Activated CD8-positive, alpha-beta T cell treated with anti-CD3 and anti-CD28 coated beads for 36 hours (primary cell): ENCODE results near the gene PDK3. TPM values are rescaled to one million over a fixed set of nuclear protein-coding genes. Genes with fewer than 3 reads are reported as not detected.

ENCODE experiments used
- ATAC-seq: fragments of 200-7000 bp; cut with Tn5 transposase; one replicate; pipeline ENCODE4 v1.10.0; 2021; ENCODE audit warnings: mild to moderate bottlenecking, moderate library complexity
- CTCF ChIA-PET: fragments of 350-600 bp; sonication (Branson Sonifier 250); formaldehyde crosslinking; loops from one replicate; lab custom pipeline; 2021; ENCODE audit warnings: antibody characterized with exemption; lab: Charles Lee
- POLR2A ChIA-PET: fragments of 350-600 bp; sonication (Branson Sonifier 250); formaldehyde crosslinking; loops from one replicate; lab custom pipeline; 2021; ENCODE audit warnings: antibody characterized with exemption; lab: Charles Lee
- DNase-seq: peaks from one replicate; pipeline ENCODE4 v3.0.0-alpha.2; 2020
- H3K27ac Mint-ChIP-seq: one replicate; pipeline ENCODE4 v1.8.0; 2021; ENCODE audit warnings: mild to moderate bottlenecking, mixed read lengths
- H3K27me3 Mint-ChIP-seq: one replicate; pipeline ENCODE4 v1.8.0; 2021; ENCODE audit warnings: mixed read lengths
- H3K36me3 Mint-ChIP-seq: one replicate; pipeline ENCODE4 v1.8.0; 2021; ENCODE audit warnings: low read depth, mixed read lengths
- H3K4me1 Mint-ChIP-seq: one replicate; pipeline ENCODE4 v1.8.0; 2021; ENCODE audit warnings: low read depth, mixed read lengths
- H3K4me3 Mint-ChIP-seq: one replicate; pipeline ENCODE4 v1.8.0; 2021; ENCODE audit warnings: mild to moderate bottlenecking, moderate library complexity, mixed read lengths
- H3K9me3 Mint-ChIP-seq: one replicate; pipeline ENCODE4 v1.8.0; 2021; ENCODE audit warnings: mixed read lengths
- CTCF ChIP-seq: fragments of 200-600 bp; IDR thresholded peaks from one replicate; pipeline ENCODE4 v1.8.0; 2022; ENCODE audit warnings: antibody characterized with exemption, mild to moderate bottlenecking
- intact Hi-C: fragments of 100-400 bp; cut with micrococcal nuclease; formaldehyde crosslinking; loops from one replicate; pipeline ENCODE4 v1.10.0; 2022
- total RNA-seq, 2 experiments: library from RNA; stranded (reverse); gene quantifications; one replicate each; pipeline ENCODE4 v1.2.3, GENCODE V29; 2021

PDK3 gene
- total RNA-seq, 2 experiments from 2014 or later, result 46.4 to 50.8 TPM

GRCh38 chrX:24563291-24564010 lies 98.4 kb downstream of the PDK3 start:
- CTCF ChIA-PET, result interaction anchor here (0.7 kb wide), 1 partner anchor 49 kb away, joined by 3 read pairs; no protein-coding TSS in a partner anchor
- Mint-ChIP-seq H3K4me3 (no peak overlapping the region), H3K4me1 (no peaks in the 10 kb centered on the region)

GRCh38 chrX:24566240-24566639 lies 101.2 kb downstream of the PDK3 start:
- CTCF ChIA-PET, result no interaction called here
- Mint-ChIP-seq H3K4me1 (no peaks in the 10 kb centered on the region), H3K27me3 (no peaks in the 10 kb centered on the region), H3K9me3 (no peaks in the 10 kb centered on the region), H3K4me3 (no peak overlapping the region), H3K36me3 (no peaks in the 10 kb centered on the region), H3K27ac (no peak overlapping the region)
- intact Hi-C loops, result no loop called here
- ATAC-seq (no peak), DNase-seq (no peak)
- TF ChIP-seq CTCF, result no peak
- POLR2A ChIA-PET, result no interaction called here

More at GRCh38 chrX:24563291-24564010, 98.4 kb downstream of the PDK3 start:
- POLR2A ChIA-PET, result no interaction called here
- intact Hi-C loops, result no loop called here
- no peaks in the 10 kb centered on the region for H3K9me3 Mint-ChIP-seq
- no peaks in the 10 kb centered on the region for H3K27me3 Mint-ChIP-seq
- TF ChIP-seq CTCF, result no peak
- H3K27ac Mint-ChIP-seq, result no peak overlapping the region
- no peaks in the 10 kb centered on the region for H3K36me3 Mint-ChIP-seq
- ATAC-seq, result no peak
- no peak for DNase-seq

GRCh38 chrX:24567169-24567568 lies 102.1 kb downstream of the PDK3 start:
- intact Hi-C loops, result no loop called here

GRCh38 chrX:24574743-24575142 lies 109.7 kb downstream of the PDK3 start:
- no peak overlapping the region for H3K4me3 Mint-ChIP-seq
- DNase-seq (no peak), ATAC-seq (no peak)
- intact Hi-C loops, result no loop called here
- no peak overlapping the region for H3K27ac Mint-ChIP-seq
- H3K9me3 Mint-ChIP-seq, result no peaks in the 10 kb centered on the region
- no peak for TF ChIP-seq CTCF
- no peaks in the 10 kb centered on the region for H3K27me3 Mint-ChIP-seq
- H3K4me1 Mint-ChIP-seq, result no peaks in the 10 kb centered on the region
- no peaks in the 10 kb centered on the region for H3K36me3 Mint-ChIP-seq
- ChIA-PET CTCF (interaction anchor here (0.5 kb wide), 1 partner anchor 219 kb away, joined by 3 read pairs; no protein-coding TSS in a partner anchor), POLR2A (no interaction called here)

More at GRCh38 chrX:24567169-24567568, 102.1 kb downstream of the PDK3 start:
- Mint-ChIP-seq H3K36me3 (no peaks in the 10 kb centered on the region), H3K4me3 (no peak overlapping the region), H3K9me3 (no peaks in the 10 kb centered on the region), H3K27ac (no peak overlapping the region), H3K27me3 (no peaks in the 10 kb centered on the region), H3K4me1 (no peaks in the 10 kb centered on the region)
- DNase-seq, result no peak
- CTCF ChIA-PET, result no interaction called here
- POLR2A ChIA-PET, result no interaction called here
- TF ChIP-seq CTCF, result no peak
- ATAC-seq, result no peak

- intact Hi-C loops, result no loop called here
- no peak for TF ChIP-seq CTCF
- CTCF ChIA-PET, result no interaction called here
- no peak overlapping the region for H3K4me3 Mint-ChIP-seq
- DNase-seq (no peak), ATAC-seq (no peak)
- H3K4me1 Mint-ChIP-seq, result no peaks in the 10 kb centered on the region
- no peak overlapping the region for H3K27ac Mint-ChIP-seq
- H3K36me3 Mint-ChIP-seq, result no peaks in the 10 kb centered on the region
- no peaks in the 10 kb centered on the region for H3K9me3 Mint-ChIP-seq
- POLR2A ChIA-PET, result no interaction called here
- H3K27me3 Mint-ChIP-seq, result no peaks in the 10 kb centered on the region
Measured at GRCh38 chrX:24575496-24575895, 110.4 kb downstream of the PDK3 start.
